Cerebellar nuclear complex (tissue), 1 donor: Measurements from ENCODE around the gene HSF2.

Source experiments
- DNase-seq, 2 experiments: peaks; one replicate each; lab custom pipeline; 2025; lab: John Stamatoyannopoulos, UW

The HSF2 gene

GRCh38 chr6:122400121-122400450 is 634 bp downstream of the HSF2 start:
- no peak for DNase-seq

- no peak for DNase-seq
Observed at GRCh38 chr6:122400462-122401089, 1.1 kb downstream of the HSF2 start.

GRCh38 chr6:122401104-122401503 is 1.7 kb downstream of the HSF2 start:
- DNase-seq: no peak

- no peak for DNase-seq
Observed at GRCh38 chr6:122404444-122404843, 5.0 kb downstream of the HSF2 start.

- no peak for DNase-seq
Observed at GRCh38 chr6:122405417-122405816, 6.0 kb downstream of the HSF2 start.

- DNase-seq: no peak
Observed at GRCh38 chr6:122406187-122406586, 6.7 kb downstream of the HSF2 start.

GRCh38 chr6:122407712-122408111 is 8.3 kb downstream of the HSF2 start:
- DNase-seq: no peak

GRCh38 chr6:122408240-122408639 is 8.8 kb downstream of the HSF2 start:
- no peak for DNase-seq

- DNase-seq: no peak
Observed at GRCh38 chr6:122408702-122409458, 9.4 kb downstream of the HSF2 start.

- DNase-seq: no peak
Observed at GRCh38 chr6:122412001-122412400, 12.5 kb downstream of the HSF2 start.

- DNase-seq: no peak
Observed at GRCh38 chr6:122416825-122417224, 17.4 kb downstream of the HSF2 start.

- DNase-seq: no peak
Observed at GRCh38 chr6:122422003-122422402, 22.6 kb downstream of the HSF2 start.

- DNase-seq: no peak
Observed at GRCh38 chr6:122422614-122423267, 23.3 kb downstream of the HSF2 start.

- DNase-seq: no peak
Observed at GRCh38 chr6:122423734-122424133, 24.3 kb downstream of the HSF2 start.

- DNase-seq: no peak
Observed at GRCh38 chr6:122426597-122426996, 27.1 kb downstream of the HSF2 start.

- no peak for DNase-seq
Observed at GRCh38 chr6:122428781-122429180, 29.3 kb downstream of the HSF2 start.

- no peak for DNase-seq
Observed at GRCh38 chr6:122429323-122429722, 29.9 kb downstream of the HSF2 start.

GRCh38 chr6:122431780-122432179 is 32.3 kb downstream of the HSF2 start:
- no peak for DNase-seq

- no peak for DNase-seq
Observed at GRCh38 chr6:122432816-122433215, 33.4 kb downstream of the HSF2 start.

- DNase-seq: no peak
Observed at GRCh38 chr6:122438975-122439374, 39.5 kb downstream of the HSF2 start.

- no peak for DNase-seq
Observed at GRCh38 chr6:122445274-122445673, 45.8 kb downstream of the HSF2 start.

GRCh38 chr6:122449069-122449468 is 49.6 kb downstream of the HSF2 start:
- no peak for DNase-seq

GRCh38 chr6:122452509-122452908 is 53.1 kb downstream of the HSF2 start:
- no peak for DNase-seq
